Stomach (tissue), 9 donors: ENCODE measurements around the gene RASSF4. TPM values are rescaled to one million over a fixed set of nuclear protein-coding genes. Genes with fewer than 3 reads are reported as not detected.

Experiments used
- DNase-seq, 2 donors: peaks; one replicate each; pipeline versions ENCODE4 v3.0.0 to v3.0.0-alpha.2; 2013 to 2019
- H3K27ac ChIP-seq, 5 donors: fragments of 200-600 bp in 4 of 5; sonication (generic) in 4 of 5; one replicate each; pipeline ENCODE4 v1.5.1; 2013 to 2019; ENCODE audit warnings: mild to moderate bottlenecking in 1 of 5, moderate library complexity in 1 of 5
- H3K27me3 ChIP-seq, 3 donors: fragments of 200-600 bp; sonication (generic); one replicate each; pipeline ENCODE4 v1.5.1; 2017 to 2019; ENCODE audit warnings: mixed run types in 1 of 3
- H3K36me3 ChIP-seq, 4 donors: fragments of 200-600 bp; sonication (generic); 1 replicate in 3 of 4; 2 replicates in 1 of 4; pipeline ENCODE4 v1.5.1; 2016 to 2019
- H3K4me1 ChIP-seq, 4 donors: fragments of 200-600 bp; sonication (generic); one replicate each; pipeline ENCODE4 v1.5.1; 2016 to 2019
- H3K4me3 ChIP-seq, 4 donors: fragments of 200-600 bp; sonication (generic) in 3 of 4; one replicate each; pipeline ENCODE4 v1.5.1; 2016 to 2019; ENCODE audit warnings: mild to moderate bottlenecking in 1 of 4
- H3K9me3 ChIP-seq, 4 donors: fragments of 200-600 bp; sonication (generic); one replicate each; pipeline ENCODE4 v1.5.1; 2016 to 2019
- CTCF ChIP-seq, 7 experiments: fragments of 450-650 bp in 4 of 7; fragments of 200-600 bp in 3 of 7; sonication (generic) in 3 of 7; IDR thresholded peaks; one replicate each; pipeline ENCODE4 v1.5.1; 2016 to 2019; ENCODE audit warnings: antibody characterized with exemption in 7 of 7, control low read depth in 2 of 7, mild to moderate bottlenecking in 1 of 7
- EP300 ChIP-seq: sonication (generic); formaldehyde crosslinking; IDR thresholded peaks from one replicate; pipeline ENCODE4 v1.6.1; 2017; ENCODE audit warnings: antibody characterized with exemption
- POLR2A ChIP-seq, 4 donors: fragments of 450-650 bp; IDR thresholded peaks; one replicate each; pipeline ENCODE4 v1.6.1; 2016; ENCODE audit warnings: antibody characterized with exemption in 4 of 4, control low read depth in 2 of 4, mild to moderate bottlenecking in 1 of 4, moderate library complexity in 1 of 4
- POLR2AphosphoS5 ChIP-seq, 3 donors: sonication (generic); formaldehyde crosslinking; IDR thresholded peaks; one replicate each; pipeline ENCODE4 v1.6.1; 2016; ENCODE audit warnings: antibody characterized with exemption in 3 of 3
- WGBS, 5 donors: extraction: QIAGEN DNeasy Blood & Tissue Kit in 3 of 5; methylation state at CpG; one replicate each; pipeline versions ENCODE4 v1.1.5 to v1.1.7; 2013 to 2018; 5-methylcytosine and 5-hydroxymethylcytosine counted together
- intact Hi-C: fragments of 100-400 bp; cut with DNase I; formaldehyde crosslinking; loops from one replicate; pipeline ENCODE4 v1.15.1; 2023; ENCODE audit warnings: low total_unique reads
- polyA plus RNA-seq, 3 donors: library from polyadenylated mRNA; stranded (reverse); fragments of 200-250 nt; gene quantifications; one replicate each; pipeline ENCODE4 v1.2.3, GENCODE V29; 2013
- total RNA-seq, 5 donors: library from RNA; depleted of rRNA; stranded (reverse); fragments of >200 nt; gene quantifications; one replicate each; pipeline versions ENCODE4 v1.1.0 to v1.2.3, GENCODE V29; 2014 to 2016
- donor health status: healthy with polysubstance abuse.
- donor health status: Bipolar disorder and iron deficiency.
- donor health status: healthy.

Gene RASSF4
- total and polyA plus RNA-seq, 8 donors, result 7.8 to 74.5 (median 14.6) TPM

GRCh38 chr10:44936314-44936975 lies 23.2 kb upstream of the RASSF4 start:
- Histone ChIP-seq H3K27ac (peak overlapping the region in 2 of 5 donors; percentile 16 to 22), H3K36me3 (no peaks in the 10 kb centered on the region), H3K4me3 (no peak overlapping the region), H3K9me3 (no peaks in the 10 kb centered on the region), H3K27me3 (no peaks in the 10 kb centered on the region), H3K4me1 (peaks cover 11 to 29% (median 21%) of the 10 kb centered on the region in 4 donors)
- TF ChIP-seq POLR2AphosphoS5 (IDR thresholded peaks at IDR 0.05) (no peak), POLR2A (IDR thresholded peaks at IDR 0.05) (no peak), EP300 (no peak), CTCF (IDR thresholded peaks at IDR 0.05) (no peak)
- intact Hi-C loops, result no loop called here
- DNase-seq, result no peak
- WGBS, 5 donors, result 76 to 88% (median 85%) methylated on average over 7 of the region's 7 CpGs

- 81 to 88% (median 86%) methylated on average over 9 of the region's 9 CpGs for WGBS, 5 donors
- Histone ChIP-seq H3K27ac (no peak overlapping the region), H3K4me1 (peaks cover 7 to 27% (median 21%) of the 10 kb centered on the region in 4 donors), H3K9me3 (no peaks in the 10 kb centered on the region), H3K36me3 (no peaks in the 10 kb centered on the region), H3K27me3 (no peaks in the 10 kb centered on the region), H3K4me3 (no peak overlapping the region)
- intact Hi-C loops, result no loop called here
- TF ChIP-seq EP300 (no peak), CTCF (IDR thresholded peaks at IDR 0.05) (no peak), POLR2A (IDR thresholded peaks at IDR 0.05) (no peak), POLR2AphosphoS5 (IDR thresholded peaks at IDR 0.05) (no peak)
- DNase-seq, result no peak
Measured at GRCh38 chr10:44937196-44938005, 22.2 kb upstream of the RASSF4 start.

GRCh38 chr10:44938956-44939355 lies 20.6 kb upstream of the RASSF4 start:
- TF ChIP-seq POLR2AphosphoS5 (IDR thresholded peaks at IDR 0.05) (no peak), POLR2A (IDR thresholded peaks at IDR 0.05) (no peak), CTCF (IDR thresholded peaks at IDR 0.05) (no peak), EP300 (no peak)
- Histone ChIP-seq H3K27ac (no peak overlapping the region), H3K4me3 (no peak overlapping the region), H3K27me3 (no peaks in the 10 kb centered on the region), H3K4me1 (peaks cover 0 to 19% (median 12%) of the 10 kb centered on the region in 4 donors), H3K9me3 (peaks cover 0 to under 1% (median 0%) of the 10 kb centered on the region in 4 donors), H3K36me3 (no peaks in the 10 kb centered on the region)
- no peak for DNase-seq
- intact Hi-C loops, result no loop called here
- WGBS, 5 donors, result 86 to 93% (median 91%) methylated on average over 7 of the region's 7 CpGs

- TF ChIP-seq EP300, result no peak
- no peak for TF ChIP-seq POLR2A (IDR thresholded peaks at IDR 0.05)
- no peak for TF ChIP-seq POLR2AphosphoS5 (IDR thresholded peaks at IDR 0.05)
- TF ChIP-seq CTCF (IDR thresholded peaks at IDR 0.05), result no peak
- no peak for DNase-seq
- WGBS, 5 donors, result 71 to 83% (median 79%) methylated on average over 7 of the region's 7 CpGs
Measured at GRCh38 chr10:44939691-44940401, 19.8 kb upstream of the RASSF4 start.

More at GRCh38 chr10:44939691-44940401, 19.8 kb upstream of the RASSF4 start:
- peak overlapping the region in 1 of 5 donors; percentile 16 for H3K27ac ChIP-seq
- H3K9me3 ChIP-seq, result peaks cover 0 to 10% (median 0%) of the 10 kb centered on the region in 4 donors
- no peaks in the 10 kb centered on the region for H3K36me3 ChIP-seq
- intact Hi-C loops, result no loop called here
- no peaks in the 10 kb centered on the region for H3K27me3 ChIP-seq
- no peak overlapping the region for H3K4me3 ChIP-seq
- H3K4me1 ChIP-seq, result peaks cover 0 to 16% (median 12%) of the 10 kb centered on the region in 4 donors
